PC-9 (cell line): ENCODE results near the gene CD7. TPM values are rescaled to one million over a fixed set of nuclear protein-coding genes. Genes with fewer than 3 reads are reported as not detected.

Experiments used
- BruUV-seq: library from RNA; stranded (reverse); fragments of 400-500 nt; replicated peaks from 2 replicates; lab custom pipeline; 2021; lab: Mats Ljungman, UMichigan
- CTCF ChIA-PET: fragments of 300-600 bp; sonication (Branson Sonifier 250); formaldehyde crosslinking; loops from one replicate; lab custom pipeline; 2022; ENCODE audit warnings: antibody characterized with exemption; lab: Charles Lee
- POLR2A ChIA-PET: fragments of 300-600 bp; sonication (Branson Sonifier 250); formaldehyde crosslinking; loops from one replicate; lab custom pipeline; 2022; ENCODE audit warnings: antibody characterized with exemption; ENCODE audit not compliant: unreplicated experiment; lab: Charles Lee
- DNase-seq, 2 experiments: peaks; one replicate each; pipeline versions ENCODE4 v3.0.0 to v3.0.0-alpha.2; 2015 to 2022; ENCODE audit warnings: mixed read lengths in 1 of 2
- H2AFZ ChIP-seq: fragments of 200-600 bp; sonication (generic); 2 replicates; pipeline ENCODE4 v1.8.1; 2017; ENCODE audit warnings: antibody characterized with exemption
- H3F3A ChIP-seq: fragments of 200-600 bp; sonication (generic); 2 replicates; pipeline ENCODE4 v1.8.1; 2017; ENCODE audit warnings: antibody characterized with exemption, mild to moderate bottlenecking, low read depth; ENCODE audit not compliant: insufficient read depth
- H3K27ac ChIP-seq: fragments of 200-600 bp; sonication (generic); 2 replicates; pipeline ENCODE4 v1.6.1; 2016; ENCODE audit warnings: mixed run types
- H3K27me3 ChIP-seq: fragments of 200-600 bp; sonication (generic); 2 replicates; pipeline ENCODE4 v1.6.1; 2016; ENCODE audit warnings: low read depth, mixed run types; ENCODE audit not compliant: insufficient read depth
- H3K36me3 ChIP-seq: fragments of 200-600 bp; sonication (generic); 2 replicates; pipeline ENCODE4 v1.6.1; 2016; ENCODE audit warnings: low read depth, mixed run types
- H3K4me1 ChIP-seq: fragments of 200-600 bp; sonication (generic); replicated peaks from 2 replicates; pipeline ENCODE4 v1.6.1; 2016; ENCODE audit warnings: mixed run types; ENCODE audit not compliant: insufficient read depth
- H3K4me2 ChIP-seq: fragments of 200-600 bp; sonication (generic); 2 replicates; pipeline ENCODE4 v1.6.1; 2017; ENCODE audit warnings: mixed run types
- H3K4me3 ChIP-seq: fragments of 200-600 bp; sonication (generic); 2 replicates; pipeline ENCODE4 v1.6.1; 2016; ENCODE audit warnings: mixed run types
- H3K79me2 ChIP-seq: fragments of 200-600 bp; sonication (generic); 2 replicates; pipeline ENCODE4 v1.6.1; 2017; ENCODE audit warnings: low read depth, mixed run types
- H3K9me2 ChIP-seq: fragments of 200-600 bp; sonication (generic); 2 replicates; pipeline ENCODE4 v1.8.1; 2017; ENCODE audit warnings: mild to moderate bottlenecking; ENCODE audit not compliant: insufficient read depth
- H3K9me3 ChIP-seq: fragments of 200-600 bp; sonication (generic); 2 replicates; pipeline ENCODE4 v1.8.1; 2016; ENCODE audit warnings: low read depth; ENCODE audit not compliant: insufficient read depth
- H4K20me1 ChIP-seq: fragments of 200-600 bp; sonication (generic); 2 replicates; pipeline ENCODE4 v1.8.1; 2017; ENCODE audit not compliant: insufficient read depth
- EZH2 ChIP-seq: fragments of 200-600 bp; sonication (generic); IDR thresholded peaks from 2 replicates; pipeline ENCODE4 v1.8.0; 2017; ENCODE audit warnings: antibody characterized with exemption, low read depth
- intact Hi-C: fragments of 100-400 bp; cut with micrococcal nuclease; formaldehyde crosslinking; loops from one replicate; pipeline ENCODE4 v1.10.0; 2022; ENCODE audit not compliant: unreplicated experiment
- total RNA-seq: library from RNA; stranded (reverse); gene quantifications from 2 replicates; pipeline ENCODE4 v1.2.3, GENCODE V29; 2021
- TF ChIP-seq, protein P1 (sequence below): fragments of 200-600 bp; sonication (generic); conservative IDR thresholded peaks from 2 replicates; pipeline ENCODE4 v1.6.1; 2017; ENCODE audit warnings: mixed run types, antibody characterized with exemption, mild to moderate bottlenecking, moderate library complexity

Gene CD7
- total RNA-seq, 1 experiment from 2014 or later = 0.68 TPM

- no peak for TF ChIP-seq EZH2
- TF ChIP-seq, protein P1, sequence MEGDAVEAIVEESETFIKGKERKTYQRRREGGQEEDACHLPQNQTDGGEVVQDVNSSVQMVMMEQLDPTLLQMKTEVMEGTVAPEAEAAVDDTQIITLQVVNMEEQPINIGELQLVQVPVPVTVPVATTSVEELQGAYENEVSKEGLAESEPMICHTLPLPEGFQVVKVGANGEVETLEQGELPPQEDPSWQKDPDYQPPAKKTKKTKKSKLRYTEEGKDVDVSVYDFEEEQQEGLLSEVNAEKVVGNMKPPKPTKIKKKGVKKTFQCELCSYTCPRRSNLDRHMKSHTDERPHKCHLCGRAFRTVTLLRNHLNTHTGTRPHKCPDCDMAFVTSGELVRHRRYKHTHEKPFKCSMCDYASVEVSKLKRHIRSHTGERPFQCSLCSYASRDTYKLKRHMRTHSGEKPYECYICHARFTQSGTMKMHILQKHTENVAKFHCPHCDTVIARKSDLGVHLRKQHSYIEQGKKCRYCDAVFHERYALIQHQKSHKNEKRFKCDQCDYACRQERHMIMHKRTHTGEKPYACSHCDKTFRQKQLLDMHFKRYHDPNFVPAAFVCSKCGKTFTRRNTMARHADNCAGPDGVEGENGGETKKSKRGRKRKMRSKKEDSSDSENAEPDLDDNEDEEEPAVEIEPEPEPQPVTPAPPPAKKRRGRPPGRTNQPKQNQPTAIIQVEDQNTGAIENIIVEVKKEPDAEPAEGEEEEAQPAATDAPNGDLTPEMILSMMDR = no peak
- intact Hi-C loops = loop anchor here (5.0 to 10.0 kb wide), 5 partner anchors 57 to 530 kb away; no protein-coding TSS in a partner anchor
- H3K79me2 ChIP-seq = no peaks in the 10 kb centered on the region
- H2AFZ ChIP-seq = no peak overlapping the region
- no peaks in the 10 kb centered on the region for H4K20me1 ChIP-seq
- DNase-seq = no peak
- H3K36me3 ChIP-seq = no peaks in the 10 kb centered on the region
- no peak overlapping the region for H3K4me3 ChIP-seq
- no peaks in the 10 kb centered on the region for H3K9me2 ChIP-seq
- no peak overlapping the region for H3K4me2 ChIP-seq
- BruUV-seq = no TSS peak
- peaks cover 8% of the 10 kb centered on the region for H3F3A ChIP-seq
- H3K9me3 ChIP-seq = no peaks in the 10 kb centered on the region
- CTCF ChIA-PET = no interaction called here
- POLR2A ChIA-PET = no interaction called here
- no peaks in the 10 kb centered on the region for H3K4me1 ChIP-seq
- H3K27me3 ChIP-seq = no peaks in the 10 kb centered on the region
- H3K27ac ChIP-seq = no peak overlapping the region
Observed at GRCh38 chr17:82354804-82355308, 37.4 kb upstream of the CD7 start.

DNA sequence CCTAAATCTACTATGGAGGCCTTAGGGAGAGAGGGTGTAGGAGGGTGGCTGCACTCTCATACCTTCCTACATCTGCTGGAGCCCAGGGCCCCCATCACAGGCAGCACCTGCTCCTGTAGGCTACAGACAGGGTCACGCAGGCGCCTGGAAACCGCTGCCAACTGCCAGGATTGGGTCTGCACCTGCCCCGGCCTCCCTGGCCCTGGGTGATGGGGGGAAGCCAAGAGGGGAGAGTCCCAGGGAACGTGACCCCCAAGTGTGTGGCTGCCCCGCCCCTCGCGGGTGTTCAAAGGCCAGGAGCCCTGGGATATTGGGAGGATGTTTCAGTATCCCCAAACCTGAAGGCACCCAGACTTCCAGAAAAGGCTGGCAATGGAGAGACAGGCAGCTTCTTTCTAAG lies 36.1 kb upstream of the CD7 start:
- Histone ChIP-seq H3F3A (peaks cover 8% of the 10 kb centered on the region), H3K4me2 (no peak overlapping the region), H3K9me3 (no peaks in the 10 kb centered on the region), H3K27ac (no peak overlapping the region), H3K9me2 (no peaks in the 10 kb centered on the region), H3K4me1 (no peaks in the 10 kb centered on the region), H4K20me1 (no peaks in the 10 kb centered on the region), H3K27me3 (no peaks in the 10 kb centered on the region), H3K4me3 (no peak overlapping the region), H2AFZ (no peak overlapping the region), H3K79me2 (no peaks in the 10 kb centered on the region), H3K36me3 (no peaks in the 10 kb centered on the region)
- intact Hi-C loops = loop anchor here (2.0 to 10.0 kb wide), 6 partner anchors 59 to 531 kb away; no protein-coding TSS in a partner anchor
- DNase-seq = no peak
- ChIA-PET CTCF (no interaction called here), POLR2A (no interaction called here)
- TF ChIP-seq EZH2 = no peak
- TF ChIP-seq, protein P1 = no peak
- no TSS peak for BruUV-seq

DNA sequence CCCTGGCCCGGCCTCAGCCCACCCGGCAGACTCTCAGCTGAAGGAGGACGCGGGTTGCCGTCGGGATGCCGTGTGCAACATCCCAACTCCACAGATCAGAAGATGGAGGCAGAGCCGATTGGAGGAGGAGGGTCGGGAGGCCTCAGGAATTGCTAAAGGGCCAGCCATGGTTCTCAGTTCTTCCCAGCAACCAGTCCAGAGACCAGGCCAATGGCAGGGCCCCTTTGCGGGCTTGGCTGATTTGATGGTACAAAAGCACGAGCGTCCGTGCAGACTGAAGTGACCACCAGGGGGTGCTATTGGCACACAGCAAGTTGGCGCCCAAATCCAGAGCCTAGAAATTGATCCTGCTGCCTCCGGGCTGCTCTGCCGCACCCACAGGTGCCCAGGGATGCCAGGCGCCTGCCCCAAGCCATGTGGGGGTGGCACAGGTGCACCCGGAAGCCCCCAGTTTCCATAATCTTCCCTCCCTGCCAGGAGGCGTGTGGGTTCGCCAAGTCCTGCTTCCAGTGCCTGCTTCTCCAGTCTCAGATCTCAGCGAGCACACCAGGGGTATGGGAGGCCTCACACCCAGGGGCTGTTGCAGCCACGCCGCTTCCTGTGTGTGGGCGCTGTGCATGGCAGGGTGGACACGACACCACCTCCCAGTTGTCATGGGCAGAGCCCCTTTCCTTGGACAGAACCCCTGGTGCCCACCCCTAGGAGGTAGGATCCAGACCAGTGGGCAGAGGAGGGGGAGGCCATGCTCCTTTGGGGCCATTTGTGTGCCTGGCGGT lies 34.5 kb upstream of the CD7 start:
- Histone ChIP-seq H3K9me2 (no peaks in the 10 kb centered on the region), H4K20me1 (no peaks in the 10 kb centered on the region), H3K4me1 (no peaks in the 10 kb centered on the region), H3K27me3 (no peaks in the 10 kb centered on the region), H3F3A (no peaks in the 10 kb centered on the region; the same call in 1 of the 2 replicates), H3K79me2 (no peaks in the 10 kb centered on the region), H3K27ac (no peak overlapping the region), H3K9me3 (no peaks in the 10 kb centered on the region), H3K4me3 (no peak overlapping the region), H2AFZ (no peak overlapping the region), H3K4me2 (0 out of 2 replicates have a peak overlapping the region, but pooled peaks have one; percentile 10), H3K36me3 (no peaks in the 10 kb centered on the region)
- ChIA-PET POLR2A (no interaction called here), CTCF (interaction anchor here (0.6 to 1.2 kb wide), 2 partner anchors 184 to 740 kb away, joined by 3 to 6 read pairs; no protein-coding TSS in a partner anchor)
- BruUV-seq = no TSS peak
- intact Hi-C loops = loop anchor here (2.0 to 10.0 kb wide), 6 partner anchors 60 to 533 kb away; no protein-coding TSS in a partner anchor
- TF ChIP-seq EZH2 = no peak
- TF ChIP-seq, protein P1 = peak; percentile 81
- DNase-seq = peak; percentile 63 to 78
